ENCODE results near the gene SLC46A1. TPM values are rescaled to one million over a fixed set of nuclear protein-coding genes. Genes with fewer than 3 reads are reported as not detected.

SLC46A1 gene
- 5.5 and 5.9 TPM in 2 replicates for total RNA-seq
- long read RNA-seq, full-length matches to known transcripts: 1 of 1 reads
- long read RNA-seq, partial matches to known transcripts: 0 of 1 reads
- long read RNA-seq, other reads (novel, unspliced or antisense): 0 of 1 reads

- Mint-ChIP-seq H3K4me1 (ENCODE audit: unreplicated experiment) (peaks cover 12% of the 10 kb centered on the region), H3K4me3 (ENCODE audit: unreplicated experiment) (peak within 1 kb of the TSS; percentile 76), H3K36me3 (ENCODE audit: unreplicated experiment) (no peaks in the 10 kb centered on the region), H3K27me3 (ENCODE audit: unreplicated experiment) (peaks cover 20% of the 10 kb centered on the region), H3K27ac (ENCODE audit: unreplicated experiment) (peak within 1 kb of the TSS; percentile 38), H3K9me3 (ENCODE audit: unreplicated experiment) (no peaks in the 10 kb centered on the region)
- DNase-seq (ENCODE audit: extremely low spot score, unreplicated experiment): no peak
- peak; percentile 11 for TF ChIP-seq CTCF (IDR thresholded peaks at IDR 0.05)
Observed at GRCh38 chr17:28405632-28406472, at the start of gene SLC46A1. SLC46A1 (minus strand) TSS chr17:28406212; CDS start chr17:28406114, 98 bp downstream.

- peaks cover 5% of the 10 kb centered on the region for H3K36me3 Mint-ChIP-seq (ENCODE audit: unreplicated experiment)
- H3K27ac Mint-ChIP-seq (ENCODE audit: unreplicated experiment): no peak overlapping the region
- no peak overlapping the region for H3K4me3 Mint-ChIP-seq (ENCODE audit: unreplicated experiment)
- no peak for TF ChIP-seq CTCF (IDR thresholded peaks at IDR 0.05)
- peaks cover 52% of the 10 kb centered on the region for H3K27me3 Mint-ChIP-seq (ENCODE audit: unreplicated experiment)
- no peak for DNase-seq (ENCODE audit: extremely low spot score, unreplicated experiment)
- peaks cover 9% of the 10 kb centered on the region for H3K9me3 Mint-ChIP-seq (ENCODE audit: unreplicated experiment)
- no peaks in the 10 kb centered on the region for H3K4me1 Mint-ChIP-seq (ENCODE audit: unreplicated experiment)
Observed at GRCh38 chr17:28449859-28450258, 43.8 kb upstream of the SLC46A1 start.

- no peak overlapping the region for H3K4me3 Mint-ChIP-seq (ENCODE audit: unreplicated experiment)
- TF ChIP-seq CTCF (IDR thresholded peaks at IDR 0.05): no peak
- H3K4me1 Mint-ChIP-seq (ENCODE audit: unreplicated experiment): no peaks in the 10 kb centered on the region
- peaks cover 48% of the 10 kb centered on the region for H3K27me3 Mint-ChIP-seq (ENCODE audit: unreplicated experiment)
- peaks cover 5% of the 10 kb centered on the region for H3K36me3 Mint-ChIP-seq (ENCODE audit: unreplicated experiment)
- no peak for DNase-seq (ENCODE audit: extremely low spot score, unreplicated experiment)
- H3K9me3 Mint-ChIP-seq (ENCODE audit: unreplicated experiment): peaks cover 6% of the 10 kb centered on the region
- H3K27ac Mint-ChIP-seq (ENCODE audit: unreplicated experiment): no peak overlapping the region
Observed at GRCh38 chr17:28447396-28447760, 41.4 kb upstream of the SLC46A1 start.

- Mint-ChIP-seq H3K9me3 (ENCODE audit: unreplicated experiment) (peaks cover 5% of the 10 kb centered on the region), H3K27ac (ENCODE audit: unreplicated experiment) (no peak overlapping the region), H3K4me1 (ENCODE audit: unreplicated experiment) (no peaks in the 10 kb centered on the region), H3K27me3 (ENCODE audit: unreplicated experiment) (peaks cover 51% of the 10 kb centered on the region), H3K36me3 (ENCODE audit: unreplicated experiment) (peaks cover 5% of the 10 kb centered on the region), H3K4me3 (ENCODE audit: unreplicated experiment) (no peak overlapping the region)
- DNase-seq (ENCODE audit: extremely low spot score, unreplicated experiment): no peak
- TF ChIP-seq CTCF (IDR thresholded peaks at IDR 0.05): no peak
Observed at GRCh38 chr17:28446716-28447395, 40.8 kb upstream of the SLC46A1 start.
